ENCODE measurements around the gene ZDHHC3.

Gene ZDHHC3

DNA sequence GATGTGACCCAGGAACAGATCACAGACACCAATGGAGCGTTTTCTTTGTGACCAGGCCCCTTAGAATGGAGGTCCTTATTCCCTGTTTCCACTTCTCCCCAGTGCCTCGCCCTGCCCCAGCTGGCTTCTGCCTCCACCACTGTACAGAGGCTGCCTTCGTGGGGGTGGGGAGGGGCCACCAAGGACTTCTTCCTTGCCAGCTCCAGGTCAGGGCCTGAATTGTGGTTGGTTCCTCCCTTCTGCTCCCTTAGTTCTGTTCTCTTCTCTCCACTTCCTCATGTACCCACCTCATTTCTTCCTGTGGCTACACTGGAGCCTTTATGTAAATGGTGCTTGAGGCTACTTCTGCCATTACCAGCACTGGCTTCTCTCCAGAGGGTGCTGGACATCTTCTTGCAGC lies 85.1 kb downstream of the ZDHHC3 start:
- no peak overlapping the region for H3K4me3 ChIP-seq (ENCODE audit: insufficient read depth, low read depth, low read length, poor library complexity, severe bottlenecking)
- H3K27ac ChIP-seq (ENCODE audit: insufficient read depth, low read length, poor library complexity, severe bottlenecking): no peak overlapping the region
- H3K4me1 ChIP-seq (ENCODE audit: control insufficient read depth, insufficient read depth, low read length, poor library complexity, severe bottlenecking): no peaks in the 10 kb centered on the region
- H3K27me3 ChIP-seq (replicated peaks; ENCODE audit: control insufficient read depth, insufficient read depth, low read length, poor library complexity, severe bottlenecking): no peaks in the 10 kb centered on the region
- H3K36me3 ChIP-seq (ENCODE audit: control insufficient read depth, insufficient read depth, low read length): no peaks in the 10 kb centered on the region
- no peak for DNase-seq
- H3K9me3 ChIP-seq (ENCODE audit: control insufficient read depth, low read length): no peaks in the 10 kb centered on the region

DNA sequence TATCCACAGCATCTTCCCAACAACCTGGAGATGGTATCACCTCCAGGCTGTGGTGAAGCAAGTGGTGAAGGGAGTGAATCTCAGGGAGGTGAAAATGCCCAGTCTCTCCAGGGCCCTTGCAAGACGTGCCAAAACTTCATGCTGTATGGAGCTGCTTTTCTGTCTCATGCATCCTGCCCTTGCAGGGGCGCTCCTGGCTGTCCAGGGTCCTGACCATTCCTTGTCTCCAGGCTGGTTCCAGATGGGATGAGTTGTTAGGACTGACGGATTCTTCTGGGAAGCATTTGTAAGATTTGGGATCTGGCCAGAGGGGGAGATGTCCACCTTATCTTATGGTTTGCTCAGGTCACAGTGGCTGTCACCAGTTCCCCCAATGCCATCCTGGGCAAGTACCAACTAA lies 85.7 kb downstream of the ZDHHC3 start:
- no peaks in the 10 kb centered on the region for H3K4me1 ChIP-seq (ENCODE audit: control insufficient read depth, insufficient read depth, low read length, poor library complexity, severe bottlenecking)
- DNase-seq: no peak
- H3K4me3 ChIP-seq (ENCODE audit: insufficient read depth, low read depth, low read length, poor library complexity, severe bottlenecking): no peak overlapping the region
- no peaks in the 10 kb centered on the region for H3K9me3 ChIP-seq (ENCODE audit: control insufficient read depth, low read length)
- H3K27me3 ChIP-seq (replicated peaks; ENCODE audit: control insufficient read depth, insufficient read depth, low read length, poor library complexity, severe bottlenecking): no peaks in the 10 kb centered on the region
- H3K27ac ChIP-seq (ENCODE audit: insufficient read depth, low read length, poor library complexity, severe bottlenecking): no peak overlapping the region
- H3K36me3 ChIP-seq (ENCODE audit: control insufficient read depth, insufficient read depth, low read length): no peaks in the 10 kb centered on the region

DNA sequence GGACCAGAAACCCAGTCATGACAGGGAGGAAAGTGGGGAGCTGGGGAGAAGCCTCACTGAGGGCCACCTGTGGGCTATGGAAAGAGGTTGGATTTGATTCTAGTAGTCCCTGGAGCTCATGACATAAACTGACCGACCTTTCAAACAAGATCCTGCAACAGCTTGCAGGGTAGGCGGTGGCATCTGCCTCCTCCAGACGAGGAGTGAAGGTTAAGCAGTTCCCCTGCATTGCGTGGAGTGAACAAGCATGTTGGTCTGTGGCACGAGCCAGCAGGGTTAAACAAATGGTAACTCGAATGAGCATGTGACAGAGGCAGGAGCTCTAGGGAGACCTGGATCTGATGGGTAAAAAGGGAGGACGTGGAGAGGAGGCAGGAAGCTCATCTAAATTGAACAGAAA lies 88.9 kb downstream of the ZDHHC3 start:
- no peaks in the 10 kb centered on the region for H3K27me3 ChIP-seq (replicated peaks; ENCODE audit: control insufficient read depth, insufficient read depth, low read length, poor library complexity, severe bottlenecking)
- no peak for DNase-seq

DNA sequence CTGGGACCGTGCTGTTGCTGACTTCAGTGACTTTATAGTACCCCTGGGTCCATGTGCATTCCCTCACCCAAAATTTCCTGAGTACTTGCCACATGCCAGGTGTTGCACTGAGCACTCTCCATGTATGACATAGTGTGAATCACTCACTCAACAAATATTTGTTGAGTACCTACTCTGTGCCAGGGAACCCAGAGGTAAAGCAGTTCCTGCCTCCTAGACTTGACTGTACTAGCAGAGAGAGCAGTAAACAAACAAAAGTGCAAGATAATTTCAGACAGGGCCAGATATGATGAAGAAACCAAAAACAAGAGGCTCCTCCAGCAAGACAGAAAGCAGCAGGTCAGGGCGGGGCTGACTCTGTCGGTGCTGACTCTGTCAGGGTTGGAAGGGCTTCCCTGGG lies 89.4 kb downstream of the ZDHHC3 start:
- H3K9me3 ChIP-seq (ENCODE audit: control insufficient read depth, low read length): no peaks in the 10 kb centered on the region
- no peaks in the 10 kb centered on the region for H3K36me3 ChIP-seq (ENCODE audit: control insufficient read depth, insufficient read depth, low read length)
- no peak overlapping the region for H3K27ac ChIP-seq (ENCODE audit: insufficient read depth, low read length, poor library complexity, severe bottlenecking)
- H3K4me1 ChIP-seq (ENCODE audit: control insufficient read depth, insufficient read depth, low read length, poor library complexity, severe bottlenecking): no peaks in the 10 kb centered on the region
- H3K4me3 ChIP-seq (ENCODE audit: insufficient read depth, low read depth, low read length, poor library complexity, severe bottlenecking): no peak overlapping the region
- no peaks in the 10 kb centered on the region for H3K27me3 ChIP-seq (replicated peaks; ENCODE audit: control insufficient read depth, insufficient read depth, low read length, poor library complexity, severe bottlenecking)
- DNase-seq: no peak

More for the DNA sequence above, 88.9 kb downstream of the ZDHHC3 start:
- no peak overlapping the region for H3K4me3 ChIP-seq (ENCODE audit: insufficient read depth, low read depth, low read length, poor library complexity, severe bottlenecking)
- H3K4me1 ChIP-seq (ENCODE audit: control insufficient read depth, insufficient read depth, low read length, poor library complexity, severe bottlenecking): no peaks in the 10 kb centered on the region
- no peak overlapping the region for H3K27ac ChIP-seq (ENCODE audit: insufficient read depth, low read length, poor library complexity, severe bottlenecking)
- H3K36me3 ChIP-seq (ENCODE audit: control insufficient read depth, insufficient read depth, low read length): no peaks in the 10 kb centered on the region
- no peaks in the 10 kb centered on the region for H3K9me3 ChIP-seq (ENCODE audit: control insufficient read depth, low read length)

DNA sequence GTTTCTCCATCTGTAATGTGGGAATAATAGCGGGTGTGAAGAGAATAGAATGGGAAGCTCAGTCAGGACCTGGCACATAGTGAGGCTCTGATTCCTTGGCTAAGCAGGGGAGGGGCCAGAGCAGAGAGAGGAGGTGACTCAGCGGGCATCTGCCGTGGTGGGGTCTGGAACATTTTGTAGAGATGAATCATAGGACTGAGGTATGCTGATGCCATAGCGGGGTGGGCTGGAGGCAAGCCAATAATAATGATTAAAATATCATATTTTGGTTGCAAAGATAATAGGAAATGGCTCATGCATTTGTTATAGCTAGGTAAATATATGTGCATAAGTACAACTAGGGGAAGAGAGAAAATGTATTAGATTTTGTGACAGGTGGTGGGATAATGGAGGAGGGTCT lies 90.4 kb downstream of the ZDHHC3 start:
- no peak overlapping the region for H3K27ac ChIP-seq (ENCODE audit: insufficient read depth, low read length, poor library complexity, severe bottlenecking)
- no peaks in the 10 kb centered on the region for H3K4me1 ChIP-seq (ENCODE audit: control insufficient read depth, insufficient read depth, low read length, poor library complexity, severe bottlenecking)
- no peaks in the 10 kb centered on the region for H3K36me3 ChIP-seq (ENCODE audit: control insufficient read depth, insufficient read depth, low read length)
- no peak for DNase-seq
- no peaks in the 10 kb centered on the region for H3K27me3 ChIP-seq (replicated peaks; ENCODE audit: control insufficient read depth, insufficient read depth, low read length, poor library complexity, severe bottlenecking)
- H3K9me3 ChIP-seq (ENCODE audit: control insufficient read depth, low read length): no peaks in the 10 kb centered on the region
- no peak overlapping the region for H3K4me3 ChIP-seq (ENCODE audit: insufficient read depth, low read depth, low read length, poor library complexity, severe bottlenecking)

DNA sequence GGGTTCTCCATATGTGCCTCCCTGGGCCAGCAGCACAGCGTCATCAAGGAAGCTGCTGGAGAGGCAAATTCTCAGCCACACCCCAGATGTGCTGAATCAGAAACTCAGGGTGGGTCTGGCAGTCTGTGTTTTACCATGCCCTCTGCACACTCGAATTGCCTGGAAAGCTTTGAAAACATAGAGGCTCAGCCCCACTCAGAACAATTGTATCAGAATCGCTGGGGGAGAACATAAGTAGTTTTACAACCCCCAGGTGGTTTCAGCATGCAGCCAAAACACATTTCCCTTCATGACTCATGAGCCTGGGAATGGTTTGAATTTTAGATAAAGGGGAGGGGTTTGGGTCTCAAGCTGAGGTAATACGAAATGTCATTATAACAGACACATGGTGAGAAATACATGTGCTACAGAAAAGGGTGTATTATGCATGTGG lies 92.0 kb downstream of the ZDHHC3 start:
- DNase-seq: no peak
- H3K4me3 ChIP-seq (ENCODE audit: insufficient read depth, low read depth, low read length, poor library complexity, severe bottlenecking): no peak overlapping the region
- H3K27ac ChIP-seq (ENCODE audit: insufficient read depth, low read length, poor library complexity, severe bottlenecking): no peak overlapping the region
- no peaks in the 10 kb centered on the region for H3K36me3 ChIP-seq (ENCODE audit: control insufficient read depth, insufficient read depth, low read length)
- no peaks in the 10 kb centered on the region for H3K27me3 ChIP-seq (replicated peaks; ENCODE audit: control insufficient read depth, insufficient read depth, low read length, poor library complexity, severe bottlenecking)
- H3K9me3 ChIP-seq (ENCODE audit: control insufficient read depth, low read length): no peaks in the 10 kb centered on the region
- H3K4me1 ChIP-seq (ENCODE audit: control insufficient read depth, insufficient read depth, low read length, poor library complexity, severe bottlenecking): no peaks in the 10 kb centered on the region

DNA sequence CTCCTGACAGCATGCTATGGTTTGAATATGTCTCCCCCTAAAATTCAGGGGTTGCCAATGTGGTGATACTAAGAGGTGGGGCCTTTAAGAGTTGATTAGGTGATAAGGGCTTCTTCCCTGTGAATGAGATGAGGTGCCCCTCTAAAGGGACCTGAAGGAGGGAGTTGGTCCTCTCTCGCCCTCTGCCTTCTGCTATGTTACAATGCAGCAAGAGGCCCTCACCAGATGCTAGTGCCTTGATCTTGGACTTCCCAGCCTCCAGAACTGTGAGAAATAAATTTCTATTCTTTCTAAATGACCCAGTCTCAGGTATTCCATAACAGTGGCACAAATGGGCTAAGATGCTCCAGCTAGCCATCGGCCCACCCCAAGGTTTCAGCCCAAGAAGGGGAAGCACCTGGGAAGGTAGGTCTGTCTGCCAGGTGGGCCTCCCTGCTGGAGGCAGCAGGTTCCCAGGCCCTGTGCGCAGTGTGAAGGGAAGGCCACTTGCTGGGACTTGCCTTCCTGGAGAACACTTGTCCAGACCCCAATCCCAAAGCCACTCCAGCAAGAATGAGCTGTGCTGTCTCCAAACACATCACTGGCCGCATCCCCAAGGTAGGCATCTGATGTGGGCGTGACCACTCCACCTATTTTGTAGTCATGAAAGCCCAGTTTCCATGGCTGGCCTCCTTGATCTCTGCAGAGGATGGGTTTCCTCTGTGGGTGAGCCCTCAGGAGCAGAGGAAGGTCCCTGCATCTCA lies 92.6 kb downstream of the ZDHHC3 start:
- Histone ChIP-seq H3K36me3 (ENCODE audit: control insufficient read depth, insufficient read depth, low read length) (no peaks in the 10 kb centered on the region), H3K4me3 (ENCODE audit: insufficient read depth, low read depth, low read length, poor library complexity, severe bottlenecking) (no peak overlapping the region), H3K27me3 (replicated peaks; ENCODE audit: control insufficient read depth, insufficient read depth, low read length, poor library complexity, severe bottlenecking) (no peaks in the 10 kb centered on the region), H3K27ac (ENCODE audit: insufficient read depth, low read length, poor library complexity, severe bottlenecking) (no peak overlapping the region), H3K4me1 (ENCODE audit: control insufficient read depth, insufficient read depth, low read length, poor library complexity, severe bottlenecking) (no peaks in the 10 kb centered on the region), H3K9me3 (ENCODE audit: control insufficient read depth, low read length) (no peaks in the 10 kb centered on the region)
- no peak for DNase-seq

DNA sequence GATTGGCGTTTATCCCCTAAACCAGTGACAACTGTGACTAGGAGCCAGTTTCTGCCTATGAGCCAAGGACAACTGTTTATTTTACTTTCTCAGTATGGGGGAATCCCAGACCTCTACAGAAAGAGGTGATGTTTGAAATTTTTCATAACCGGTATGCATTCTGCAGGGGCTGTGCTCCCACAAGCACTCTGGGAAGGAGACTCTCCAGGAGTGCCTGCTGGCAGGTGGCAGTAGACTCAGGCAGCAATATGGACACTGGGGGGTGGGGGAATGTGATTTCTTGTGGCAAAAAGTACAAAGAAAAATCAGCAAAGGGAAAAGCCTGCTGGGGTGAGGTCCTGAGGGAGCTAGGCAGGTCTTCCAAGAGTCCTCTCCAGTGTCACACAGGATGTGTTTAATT lies 95.7 kb downstream of the ZDHHC3 start:
- Histone ChIP-seq H3K4me3 (ENCODE audit: insufficient read depth, low read depth, low read length, poor library complexity, severe bottlenecking) (no peak overlapping the region), H3K27me3 (replicated peaks; ENCODE audit: control insufficient read depth, insufficient read depth, low read length, poor library complexity, severe bottlenecking) (no peaks in the 10 kb centered on the region), H3K36me3 (ENCODE audit: control insufficient read depth, insufficient read depth, low read length) (no peaks in the 10 kb centered on the region), H3K4me1 (ENCODE audit: control insufficient read depth, insufficient read depth, low read length, poor library complexity, severe bottlenecking) (no peaks in the 10 kb centered on the region), H3K9me3 (ENCODE audit: control insufficient read depth, low read length) (no peaks in the 10 kb centered on the region), H3K27ac (ENCODE audit: insufficient read depth, low read length, poor library complexity, severe bottlenecking) (no peak overlapping the region)
- no peak for DNase-seq

DNA sequence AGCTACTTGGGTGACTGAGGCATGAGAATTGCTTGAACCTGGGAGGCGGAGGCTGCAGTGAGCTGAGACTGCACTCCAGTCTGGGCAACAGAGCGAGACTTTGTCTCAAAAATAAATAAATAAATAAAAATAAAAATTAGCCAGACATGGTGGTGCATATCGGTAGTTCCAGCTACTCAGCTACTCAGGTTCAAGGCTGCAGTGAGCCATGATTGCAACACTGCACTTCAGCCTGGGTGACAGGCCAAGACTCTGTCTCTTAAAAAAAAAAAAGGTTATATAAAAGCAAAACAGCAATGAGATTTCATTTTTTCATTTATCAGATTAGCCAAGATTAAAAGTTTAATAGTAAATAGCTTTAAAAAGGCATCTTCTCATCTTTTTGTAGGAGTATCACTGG lies 98.6 kb downstream of the ZDHHC3 start:
- DNase-seq: no peak
- Histone ChIP-seq H3K4me3 (ENCODE audit: insufficient read depth, low read depth, low read length, poor library complexity, severe bottlenecking) (no peak overlapping the region), H3K27me3 (replicated peaks; ENCODE audit: control insufficient read depth, insufficient read depth, low read length, poor library complexity, severe bottlenecking) (no peaks in the 10 kb centered on the region), H3K9me3 (ENCODE audit: control insufficient read depth, low read length) (no peaks in the 10 kb centered on the region), H3K27ac (ENCODE audit: insufficient read depth, low read length, poor library complexity, severe bottlenecking) (no peak overlapping the region), H3K36me3 (ENCODE audit: control insufficient read depth, insufficient read depth, low read length) (no peaks in the 10 kb centered on the region), H3K4me1 (ENCODE audit: control insufficient read depth, insufficient read depth, low read length, poor library complexity, severe bottlenecking) (no peaks in the 10 kb centered on the region)

DNA sequence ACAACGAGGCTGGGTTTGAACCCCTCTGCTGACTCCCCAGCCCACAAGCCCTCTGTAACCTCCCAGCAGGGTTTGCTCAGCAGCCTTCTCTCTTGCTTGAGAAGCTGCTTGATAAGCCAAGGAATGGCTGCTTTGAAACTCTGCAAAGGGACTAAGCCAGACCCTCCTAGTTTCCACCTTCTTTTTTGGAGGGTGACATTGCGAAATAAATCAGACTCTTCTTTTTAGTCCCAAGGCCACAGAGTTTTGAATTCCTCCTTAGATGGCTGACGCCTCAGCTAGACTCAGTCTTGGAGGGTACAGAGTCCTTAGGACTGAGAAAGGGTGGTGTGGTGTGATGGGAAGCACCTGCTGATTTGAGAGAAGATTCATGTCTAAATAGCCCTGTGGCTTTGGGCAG lies 100.4 kb downstream of the ZDHHC3 start:
- Histone ChIP-seq H3K36me3 (ENCODE audit: control insufficient read depth, insufficient read depth, low read length) (no peaks in the 10 kb centered on the region), H3K4me3 (ENCODE audit: insufficient read depth, low read depth, low read length, poor library complexity, severe bottlenecking) (no peak overlapping the region), H3K27me3 (replicated peaks; ENCODE audit: control insufficient read depth, insufficient read depth, low read length, poor library complexity, severe bottlenecking) (no peaks in the 10 kb centered on the region), H3K27ac (ENCODE audit: insufficient read depth, low read length, poor library complexity, severe bottlenecking) (no peak overlapping the region), H3K9me3 (ENCODE audit: control insufficient read depth, low read length) (no peaks in the 10 kb centered on the region), H3K4me1 (ENCODE audit: control insufficient read depth, insufficient read depth, low read length, poor library complexity, severe bottlenecking) (no peaks in the 10 kb centered on the region)
- no peak for DNase-seq

Data from effector memory CD4-positive, alpha-beta T cell (primary cell).